Left cardiac atrium (tissue), 4 donors: ENCODE results near the gene LILRA1. TPM values are rescaled to one million over a fixed set of nuclear protein-coding genes. Genes with fewer than 3 reads are reported as not detected.

Source experiments
- ATAC-seq, 2 donors: fragments of 200-7000 bp; cut with Tn5 transposase; one replicate each; pipeline ENCODE4 v1.9.1; 2020; ENCODE audit warnings: mild to moderate bottlenecking in 2 of 2, moderate library complexity in 2 of 2
- DNase-seq: peaks from one replicate; pipeline ENCODE4 v3.0.0-alpha.2; 2020
- intact Hi-C, 2 donors: fragments of 100-400 bp; cut with DNase I; formaldehyde crosslinking; loops; one replicate each; pipeline versions ENCODE4 v1.14.1 to v1.15.1; 2022 to 2023
- microRNA-seq, 2 donors: library from miRNA; unstranded; fragments of <30 nt; microRNA quantifications; one replicate each; pipeline ENCODE4 v1.2.0, GENCODE V29; 2020
- total RNA-seq, 2 donors: library from RNA; stranded (reverse); fragmentation: NEBNext Ultra II Directional; extraction: Animal tissue kit (Norgen Biotek cat#: 25700); gene quantifications; one replicate each; pipeline ENCODE4 v1.2.1, GENCODE V29; 2021
- donor health status: DM: no; HTN: yes; CAD: no.
- donor health status: DM: no; HTN: yes; CAD: no; lungs with severe emphysema.
- donor health status: DM: yes; HTN: yes; CAD: no.
- donor health status: Dilated cardiomyopathy.

The LILRA1 gene
- total RNA-seq, 2 donors from 2014 or later = 0.86 to 0.97 TPM

- intact Hi-C loops = no loop called here
- ATAC-seq = no peak
- DNase-seq = no peak
Measured at GRCh38 chr19:54646331-54646841, 53.0 kb downstream of the LILRA1 start.

- no peak for ATAC-seq
- no peak for DNase-seq
- intact Hi-C loops = no loop called here
Measured at GRCh38 chr19:54648129-54648528, 54.7 kb downstream of the LILRA1 start.

GRCh38 chr19:54650108-54650655 is 56.8 kb downstream of the LILRA1 start:
- DNase-seq (no peak), ATAC-seq (no peak)
- intact Hi-C loops = no loop called here

Small RNAs within 50 kb of the gene (microRNA-seq; reads per million reads assigned to microRNA genes)
- gene MIR8061 = 0 reads per million in 2 donors

Other genes starting within 250 kb of the LILRA1 start
- 10 to 100 TPM; 16.2 to 26.8 TPM for gene LAIR1, start 228.7 kb upstream of the LILRA1 start, total RNA-seq
- gene TTYH1, start 178.2 kb upstream of the LILRA1 start, total RNA-seq = 1 to 10 TPM; 1.9 to 3.0 TPM
- 10 to 100 TPM; 66.6 to 76.5 TPM for gene LENG8, start 144.4 kb upstream of the LILRA1 start, total RNA-seq
- 1 to 10 TPM; 3.3 to 5.4 TPM for gene LENG9, start 129.9 kb upstream of the LILRA1 start, total RNA-seq
- 10 to 100 TPM; 13.0 to 25.0 TPM for gene CDC42EP5, start 120.3 kb upstream of the LILRA1 start, total RNA-seq
- 1 to 10 TPM in 1 of 2 donors, not detected in 1; 1.1 TPM for gene LAIR2, start 90.8 kb upstream of the LILRA1 start, total RNA-seq
- 1 to 10 TPM; 2.1 to 5.8 TPM for gene LILRA2, start 19.8 kb upstream of the LILRA1 start, total RNA-seq
- gene LILRB1, start 36.9 kb downstream of the LILRA1 start, total RNA-seq = 1 to 10 TPM; 3.1 to 4.2 TPM
- 10 to 100 TPM in 1 of 2 donors, 1 to 10 TPM in 1; 5.7 to 11.8 TPM for gene LILRB4, start 69.4 kb downstream of the LILRA1 start, total RNA-seq
- gene KIR3DL3, start 130.8 kb downstream of the LILRA1 start, total RNA-seq = not detected
- gene KIR2DL3, start 144.9 kb downstream of the LILRA1 start, total RNA-seq = not detected
- not detected for gene KIR2DL1, start 176.2 kb downstream of the LILRA1 start, total RNA-seq
- gene KIR2DL4, start 210.0 kb downstream of the LILRA1 start, total RNA-seq = not detected
- not detected for gene KIR3DL1, start 222.8 kb downstream of the LILRA1 start, total RNA-seq
- not detected for gene KIR2DS4, start 239.0 kb downstream of the LILRA1 start, total RNA-seq